HG03378 (cell line): Measurements from ENCODE around the gene MALSU1.

Source experiments
- ATAC-seq: cut with Tn5 transposase; IDR thresholded peaks from one replicate; pipeline ENCODE4 v1.9.1; 2021; ENCODE audit warnings: mild to moderate bottlenecking, moderate library complexity; ENCODE audit not compliant: unreplicated experiment

The MALSU1 gene

DNA sequence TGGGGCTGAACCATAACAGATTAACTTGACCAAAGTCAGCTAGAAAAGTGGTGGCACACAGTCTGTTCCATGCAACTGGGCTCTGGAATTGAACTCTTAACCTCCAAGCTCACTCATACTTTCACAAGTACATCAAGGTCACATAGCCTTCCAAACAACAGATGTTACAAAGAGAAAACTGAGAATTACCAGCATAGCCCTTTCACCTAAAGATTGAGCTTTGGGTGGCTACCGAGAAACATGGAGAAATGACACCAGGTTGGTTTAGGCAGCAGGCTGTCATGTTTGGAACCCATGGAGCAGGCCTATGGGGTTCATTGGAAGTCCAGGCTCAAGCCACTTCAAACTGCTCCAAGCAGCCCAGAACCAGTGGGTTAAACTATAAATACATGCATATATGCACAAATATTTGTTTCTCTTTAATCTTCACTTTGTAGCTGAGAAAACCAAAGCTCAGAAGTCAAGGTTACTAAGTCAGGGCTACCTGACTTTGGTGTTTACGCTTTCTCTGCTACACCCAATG is 59.1 kb downstream of the MALSU1 start:
- ATAC-seq, result no peak
